Measurements from ENCODE around the gene LSS.

DNA sequence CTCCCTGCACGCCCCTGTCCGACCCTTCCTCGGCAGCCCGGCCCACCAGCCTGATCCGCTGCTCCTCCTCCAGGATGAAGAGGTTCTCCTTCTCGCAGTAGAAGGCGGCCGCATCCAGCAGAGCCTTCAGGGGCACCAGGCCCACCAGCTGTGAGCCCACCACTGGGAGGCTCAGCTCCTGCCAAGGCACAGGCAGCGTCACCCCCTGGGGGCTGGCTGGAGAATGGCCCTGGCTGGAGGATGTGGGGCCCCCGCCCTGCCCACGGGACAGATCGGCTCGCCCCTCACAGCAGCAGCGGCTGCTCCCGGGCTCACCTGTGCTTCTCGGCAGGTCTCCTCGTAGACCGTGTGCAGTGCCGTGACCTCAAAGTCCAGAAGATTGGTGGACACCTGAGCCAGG lies 78.5 kb downstream of the LSS start:
- TF ChIP-seq CTCF (IDR thresholded peaks at IDR 0.05; ENCODE audit: low read length) (no peak), EZH2 (optimal IDR thresholded peaks at IDR 0.05; ENCODE audit: low read depth, low read length) (no peak), EZH2phosphoT487 (IDR thresholded peaks at IDR 0.05; ENCODE audit: low read length) (no peak)

Measured in MM.1S (cell line).